GM18519 (cell line): Measurements from ENCODE around the gene SMARCC1.
"Not testable (repeated sequence)": the region's sequence is repeated elsewhere in the genome, so short reads cannot be mapped to it uniquely, and the experiment has no call there.

Experiments used
- ATAC-seq: cut with Tn5 transposase; IDR thresholded peaks from one replicate; pipeline ENCODE4 v1.9.1; 2021; ENCODE audit warnings: mild to moderate bottlenecking, moderate library complexity; ENCODE audit not compliant: unreplicated experiment, low FRiP score

The SMARCC1 gene

GRCh38 chr3:47781685-47782445 is at the start of gene SMARCC1:
Gene SMARCC1, minus strand, starts transcription at chr3:47781893. Its CDS starts 96 bp downstream, at chr3:47781797.
- peak; percentile 82 for ATAC-seq

DNA sequence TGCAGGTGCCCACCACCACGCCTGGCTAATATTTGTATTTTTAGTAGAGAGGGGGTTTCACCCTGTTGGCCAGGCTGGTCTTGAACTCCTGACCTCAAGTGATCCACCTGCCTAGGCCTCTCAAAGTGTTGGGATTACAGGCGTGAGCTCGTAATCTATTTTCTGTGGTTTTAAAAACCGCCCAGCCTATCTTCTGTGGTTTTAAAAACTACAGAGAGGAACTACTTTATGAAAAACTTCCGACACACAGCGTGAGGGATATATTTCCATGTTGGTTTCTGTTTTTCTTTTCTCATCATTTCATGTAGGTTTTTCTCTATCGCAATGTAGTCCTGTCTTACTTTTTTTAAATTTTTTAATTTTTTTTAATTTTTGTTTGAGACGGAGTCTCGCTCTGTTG is 47.8 kb upstream of the SMARCC1 start:
- ATAC-seq = not testable (repeated sequence)

DNA sequence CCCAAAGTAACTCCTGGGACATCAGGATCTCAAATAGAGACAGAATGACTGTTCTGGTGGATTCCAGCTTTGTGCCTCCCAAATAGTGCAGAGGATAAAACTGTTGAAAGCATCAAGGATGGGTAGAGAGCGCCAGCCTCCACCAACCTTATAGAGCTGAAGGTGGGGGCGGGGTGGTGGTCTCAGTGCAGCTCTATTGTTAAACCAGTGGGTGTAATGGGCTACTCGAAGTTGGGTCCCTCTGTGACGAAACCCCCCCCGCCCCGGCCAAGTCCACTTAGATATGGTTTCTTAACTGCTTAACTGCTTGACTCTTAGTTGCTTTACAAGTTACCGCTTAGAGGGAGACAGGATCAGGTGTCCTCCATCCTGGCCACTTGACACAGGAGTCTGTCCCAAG is 43.9 kb upstream of the SMARCC1 start:
- ATAC-seq = no peak

GRCh38 chr3:47824541-47825473 is 43.1 kb upstream of the SMARCC1 start:
- ATAC-seq = peak; percentile 85

- no peak for ATAC-seq
These were observed 35.9 kb upstream of the SMARCC1 start for GRCh38 chr3:47817609-47818008.

- ATAC-seq = no peak
These were observed 32.0 kb upstream of the SMARCC1 start for GRCh38 chr3:47813551-47814177.

GRCh38 chr3:47804577-47804976 is 22.9 kb upstream of the SMARCC1 start:
- ATAC-seq = no peak

DNA sequence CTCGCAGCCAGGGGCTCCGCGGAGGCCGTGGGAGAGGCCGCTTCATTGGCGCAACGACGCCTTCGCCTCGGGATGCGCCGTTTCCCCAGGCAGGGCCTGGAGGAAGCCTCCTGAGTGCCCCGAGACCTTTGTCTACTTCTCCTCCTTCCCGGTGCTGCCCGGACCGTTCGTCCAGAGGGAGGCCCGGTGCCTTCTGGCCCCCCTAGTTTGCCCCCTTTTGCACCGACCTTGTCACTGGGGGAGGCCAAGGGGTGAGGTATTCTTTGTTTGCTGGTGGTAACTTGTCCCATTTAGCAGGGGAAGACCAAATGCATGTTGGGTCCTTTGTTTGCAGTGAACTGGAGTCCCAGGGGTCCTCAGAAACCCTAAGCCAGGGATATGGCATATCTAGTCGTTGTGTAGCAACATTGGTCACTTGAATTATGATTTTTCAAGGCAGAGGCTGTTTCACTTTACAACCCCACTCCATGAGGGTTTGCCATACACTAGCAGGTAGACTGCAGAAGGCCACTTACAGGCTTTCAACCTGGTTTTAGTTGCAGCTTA is 21.9 kb upstream of the SMARCC1 start:
- no peak for ATAC-seq

- peak; percentile 54 for ATAC-seq
These were observed 21.2 kb upstream of the SMARCC1 start, which contains the start of gene DHX30 for GRCh38 chr3:47802734-47803479. Gene DHX30, plus strand, starts transcription at chr3:47803138. Its CDS starts 7,546 bp downstream, at chr3:47810684.

GRCh38 chr3:47799733-47800132 is 18.0 kb upstream of the SMARCC1 start:
- no peak for ATAC-seq

- ATAC-seq = no peak
These were observed 12.9 kb upstream of the SMARCC1 start for GRCh38 chr3:47794544-47794943.

GRCh38 chr3:47792699-47793098 is 11.0 kb upstream of the SMARCC1 start:
- ATAC-seq = no peak

DNA sequence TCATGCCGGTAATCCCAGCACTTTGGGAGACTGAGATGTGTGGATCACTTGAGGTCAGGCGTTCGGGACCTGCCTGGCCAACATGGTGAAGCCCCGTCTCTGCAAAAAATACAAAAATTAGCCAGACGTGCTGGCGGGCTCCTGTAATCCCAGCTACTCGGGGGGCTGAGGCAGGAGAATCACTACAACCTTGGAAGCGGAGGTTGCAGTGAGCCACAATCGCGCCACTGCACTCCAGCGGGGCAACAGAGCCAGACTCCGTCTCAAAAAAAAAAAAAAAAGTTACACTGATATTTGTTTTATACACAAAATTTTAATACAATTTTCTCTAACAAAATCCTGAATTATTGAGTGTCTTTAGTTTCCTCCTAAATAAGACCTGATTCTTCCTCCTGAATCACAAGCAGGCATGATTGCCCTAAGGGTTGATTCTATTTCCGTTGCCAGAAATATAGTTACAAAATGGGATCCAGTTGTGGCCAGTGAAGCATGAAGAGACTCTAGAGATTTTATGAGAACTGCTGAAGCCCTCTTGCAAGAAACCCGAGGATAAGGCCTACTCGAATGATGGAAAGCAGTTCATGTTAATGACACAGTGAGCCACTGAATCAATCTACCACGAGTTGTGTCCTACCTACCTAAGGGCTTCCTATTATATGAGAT is 9.6 kb upstream of the SMARCC1 start:
- ATAC-seq = no peak

GRCh38 chr3:47783673-47784072 is 2.0 kb upstream of the SMARCC1 start:
- no peak for ATAC-seq

- no peak for ATAC-seq
These were observed 984 bp upstream of the SMARCC1 start for GRCh38 chr3:47782446-47783308.

DNA sequence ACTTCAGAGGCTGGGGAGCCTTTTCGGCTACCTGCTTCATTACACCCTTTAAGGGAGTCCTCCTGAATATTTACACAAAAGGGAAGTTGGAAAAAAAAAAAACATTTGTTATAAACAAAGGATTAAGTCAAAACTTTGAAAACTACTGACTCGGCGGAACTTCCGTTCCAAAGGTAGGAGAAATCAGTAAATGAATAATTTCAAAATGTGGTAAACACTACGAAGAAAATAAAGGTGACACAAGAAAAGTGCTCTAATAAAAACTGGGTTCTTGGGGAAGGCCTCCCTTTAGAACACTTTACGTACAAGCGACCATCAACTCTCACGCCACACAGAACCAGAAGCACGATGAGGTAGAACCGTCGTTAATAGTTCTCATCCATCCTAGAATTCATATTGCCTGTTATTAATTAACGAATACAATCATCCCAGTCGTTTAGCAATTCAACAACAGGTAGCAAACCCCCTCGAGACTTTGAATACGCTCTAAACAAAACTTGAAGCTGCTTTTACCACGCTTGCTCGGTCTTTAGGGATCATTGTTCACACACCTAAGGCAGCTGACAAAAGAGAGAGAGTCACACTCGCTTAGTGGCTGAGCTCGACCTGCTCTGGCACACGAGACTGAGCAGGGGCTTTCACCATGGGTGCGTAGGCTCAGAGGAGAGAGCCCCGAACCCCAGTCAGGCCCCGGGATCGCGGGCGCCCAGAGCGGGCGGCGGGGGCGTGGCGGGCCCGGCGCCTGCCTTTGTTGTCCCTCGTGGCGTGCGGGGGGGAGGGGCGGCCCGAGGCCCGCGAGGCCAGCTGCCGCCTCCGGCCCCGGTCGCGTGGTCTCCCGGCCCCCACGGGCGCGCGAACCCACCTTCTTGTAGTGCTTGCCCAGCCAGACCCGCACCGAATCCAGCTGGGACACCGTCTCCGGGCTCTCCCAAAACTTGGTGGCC is 680 bp downstream of the SMARCC1 start:
- ATAC-seq = peak; percentile 5

DNA sequence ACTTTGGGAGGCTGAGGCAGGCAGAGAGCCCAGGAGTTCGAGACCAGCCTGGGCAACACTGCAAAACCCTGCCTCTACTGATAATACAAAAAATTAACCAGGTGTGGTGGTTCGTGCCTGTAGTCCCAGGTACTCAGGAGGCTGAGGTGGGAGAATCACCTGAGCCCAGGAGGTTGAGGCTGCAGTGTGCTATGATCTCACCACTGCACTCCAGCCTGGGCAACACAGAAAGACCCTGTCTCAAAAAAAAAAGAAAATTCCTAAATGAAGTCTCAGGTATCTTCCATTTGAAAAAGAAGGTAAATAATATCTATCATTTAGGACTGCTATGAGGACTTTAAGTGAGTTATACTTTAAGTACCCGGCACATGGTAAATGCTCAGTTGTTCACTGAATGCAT is 2.9 kb downstream of the SMARCC1 start:
- no peak for ATAC-seq
